ENCODE data around the gene COL19A1.

COL19A1 gene

GRCh38 chr6:70133246-70133645, 266.9 kb downstream of the COL19A1 start:
- no peak for DNase-seq

DNA sequence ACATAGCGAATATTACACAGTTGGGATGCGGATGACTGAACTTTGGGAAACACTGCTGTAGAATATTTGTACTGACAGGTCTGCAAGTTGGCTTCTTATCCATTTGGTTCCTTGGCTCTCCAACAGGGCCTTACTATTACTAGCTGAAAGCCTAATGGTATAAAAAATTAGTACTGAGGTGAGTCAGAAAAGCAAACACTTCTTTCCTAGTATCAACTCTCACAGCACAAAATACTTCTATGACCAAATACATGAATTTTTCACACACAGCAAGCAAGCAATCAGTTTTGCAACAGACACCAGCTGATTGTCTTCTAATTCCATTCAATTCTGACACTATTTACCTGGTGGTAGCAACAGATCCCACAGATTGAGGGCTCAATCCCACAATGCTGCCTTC, 268.2 kb downstream of the COL19A1 start:
- no peak for DNase-seq

DNA sequence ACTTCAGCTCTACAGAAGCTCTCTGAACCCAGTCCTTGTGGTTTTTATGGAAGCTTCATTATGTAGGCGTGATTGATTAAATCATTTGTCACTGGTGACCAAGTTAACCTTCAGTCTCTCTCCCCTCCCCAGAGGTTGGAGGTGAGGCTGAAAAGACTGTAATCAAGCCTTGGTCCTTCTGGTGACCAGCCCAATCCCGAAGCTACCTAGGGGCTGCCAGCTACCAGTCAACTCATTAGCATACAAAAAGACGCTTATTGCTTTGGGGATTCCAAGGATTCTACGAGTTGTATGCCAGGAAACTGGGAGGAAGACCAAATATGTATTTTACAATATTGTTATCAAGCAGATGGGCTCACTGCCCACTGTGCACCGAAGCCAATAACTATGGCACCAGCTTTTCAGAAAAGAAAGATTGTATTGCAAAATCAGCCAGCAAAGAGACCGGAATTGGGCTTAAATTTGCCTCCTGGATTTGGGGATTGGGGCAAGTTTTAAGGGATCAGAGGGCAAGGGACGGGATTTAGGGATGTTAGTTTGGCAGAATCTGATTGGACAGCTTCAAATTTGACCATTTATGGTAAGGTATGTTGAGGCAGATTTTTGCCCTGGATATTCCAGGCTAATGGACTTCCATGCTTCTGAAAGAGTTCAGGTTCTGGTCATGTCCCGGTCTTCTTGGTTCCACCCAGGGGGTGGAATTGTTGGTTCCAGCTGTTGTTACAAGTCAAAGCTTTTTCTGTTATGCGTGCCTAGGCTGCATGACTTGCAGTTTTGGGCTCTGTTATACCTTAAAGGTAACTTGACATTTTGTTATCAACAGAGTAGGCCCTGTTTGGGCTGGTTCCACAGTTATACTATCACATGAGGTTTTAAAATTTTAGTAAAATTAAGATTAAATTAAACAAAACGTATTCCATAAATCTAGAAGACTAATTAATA, 269.1 kb downstream of the COL19A1 start:
- no peak for DNase-seq

GRCh38 chr6:70136996-70137395, 270.6 kb downstream of the COL19A1 start:
- no peak for DNase-seq

DNA sequence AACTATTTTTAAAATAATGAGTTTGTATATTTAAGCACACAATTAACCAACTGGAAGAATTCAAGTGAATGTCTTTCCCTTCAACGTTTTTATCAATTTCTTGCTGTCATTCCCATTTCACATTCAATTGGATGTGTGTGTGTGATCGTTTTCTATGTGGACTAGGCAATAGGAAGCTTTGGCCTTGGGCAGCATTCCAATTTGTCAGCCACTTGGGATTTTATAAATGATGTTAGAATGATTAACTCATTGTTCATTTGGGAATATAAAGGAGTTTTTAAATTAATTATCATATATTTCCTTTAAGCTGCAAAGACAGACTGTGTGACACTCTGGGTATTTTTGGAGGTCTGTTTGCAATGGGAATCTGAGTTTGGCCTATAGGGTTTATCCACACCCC, 274.1 kb downstream of the COL19A1 start:
- no peak for DNase-seq

DNA sequence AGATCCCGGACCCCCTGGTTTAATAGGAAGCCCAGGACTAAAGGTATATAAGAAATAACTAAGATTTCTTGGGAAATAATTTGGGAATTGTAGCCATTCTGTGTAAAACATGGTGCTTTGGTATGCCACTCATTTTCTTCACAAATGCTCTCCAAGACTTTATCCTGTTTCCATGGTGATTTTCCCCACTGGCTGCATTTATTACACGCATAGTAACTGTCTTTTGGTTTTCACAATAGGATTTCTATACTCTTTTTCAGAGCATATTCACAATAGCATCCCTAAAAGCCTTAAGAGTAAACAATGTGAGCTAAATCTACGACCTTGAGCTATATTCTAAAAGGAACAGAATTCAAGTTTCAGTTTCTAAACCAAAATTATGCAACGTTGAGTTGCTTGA, 275.7 kb downstream of the COL19A1 start:
- DNase-seq: no peak

DNA sequence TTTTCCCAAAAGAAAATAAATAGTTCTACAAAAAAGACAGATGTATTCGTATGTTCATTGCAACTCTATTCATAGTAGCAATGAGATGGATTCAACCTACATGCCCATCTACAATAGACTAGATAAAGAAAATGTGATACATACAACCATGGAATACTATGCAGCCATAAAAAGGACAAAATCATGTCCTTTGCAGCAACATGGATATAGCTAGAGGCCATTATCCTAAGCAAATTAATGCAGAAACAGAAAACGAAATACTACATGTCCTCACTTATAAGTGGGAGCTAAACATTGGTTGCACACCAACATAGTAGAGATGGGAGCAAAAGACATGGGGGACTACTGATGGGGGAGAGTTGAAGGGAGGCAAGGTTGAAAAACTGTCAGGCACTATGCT, 278.8 kb downstream of the COL19A1 start:
- DNase-seq: no peak

DNA sequence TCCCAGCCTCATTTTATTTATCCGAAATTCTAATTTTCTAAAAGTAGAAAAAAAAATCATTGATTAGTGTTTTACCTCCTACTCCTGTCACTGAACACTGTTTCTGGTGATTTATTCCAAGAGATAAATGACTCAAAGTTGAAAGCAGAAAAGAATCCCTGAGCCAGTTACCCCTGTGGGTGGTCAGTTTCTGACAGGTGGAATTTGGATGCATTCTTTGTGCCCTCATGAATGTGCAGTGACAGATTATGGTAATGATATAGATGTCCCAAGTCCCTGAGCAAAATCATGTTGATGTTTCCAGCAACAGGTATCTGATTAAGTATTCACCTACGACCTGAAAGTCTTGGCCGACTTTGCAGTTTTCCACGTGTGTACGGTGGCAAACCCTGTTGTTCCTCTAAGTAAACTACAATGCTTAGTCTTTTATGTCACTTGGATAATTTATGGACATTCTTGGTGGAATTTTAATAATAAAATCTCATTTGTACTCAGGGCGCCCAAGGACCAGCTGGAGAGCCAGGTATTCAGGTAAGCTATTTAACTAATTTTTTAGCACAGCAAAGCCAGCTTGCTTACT, 282.9 kb downstream of the COL19A1 start:
- DNase-seq: no peak

DNA sequence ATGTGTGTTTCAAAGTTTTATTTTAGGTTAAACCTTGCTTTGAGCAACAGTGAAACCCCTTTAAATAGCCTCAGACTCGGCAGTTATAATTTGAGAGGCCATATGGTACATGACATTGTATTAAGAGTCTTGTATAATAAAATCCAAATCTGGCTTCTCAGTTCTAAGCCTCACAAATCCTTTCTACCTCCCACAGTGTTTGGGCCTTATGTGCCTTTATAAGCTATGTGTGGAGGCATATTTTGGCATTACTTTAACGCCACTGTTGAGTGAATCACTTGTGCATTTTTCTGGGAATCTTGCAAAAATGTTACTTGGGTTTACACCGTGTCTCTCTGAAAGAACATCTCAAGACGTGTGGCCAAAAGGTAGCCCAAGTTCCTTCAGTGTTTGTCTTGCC, 284.2 kb downstream of the COL19A1 start:
- DNase-seq: no peak

- no peak for DNase-seq
Measured at GRCh38 chr6:70151616-70152015, 285.3 kb downstream of the COL19A1 start.

DNA sequence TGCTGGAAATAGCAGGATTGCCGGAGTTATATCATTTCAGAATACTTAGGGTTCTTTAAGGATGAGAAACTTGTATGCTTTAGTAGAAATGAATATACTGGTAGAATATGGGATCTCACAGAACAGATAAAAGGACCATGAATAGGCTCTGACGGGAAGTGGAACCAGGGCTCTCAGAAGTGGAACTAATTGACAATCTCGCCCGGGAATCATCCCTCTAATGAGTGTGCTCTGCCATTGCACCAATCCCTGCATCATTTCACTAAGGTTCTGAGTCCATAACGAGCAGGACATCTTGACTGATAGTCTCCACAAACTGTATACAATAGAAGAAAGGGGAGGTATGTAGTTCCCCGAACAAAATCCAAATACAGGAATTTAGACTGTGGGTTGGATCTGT, 286.4 kb downstream of the COL19A1 start:
- no peak for DNase-seq

GRCh38 chr6:70157086-70157485, 290.7 kb downstream of the COL19A1 start:
- DNase-seq: no peak

GRCh38 chr6:70160276-70160675, 293.9 kb downstream of the COL19A1 start:
- DNase-seq: no peak

DNA sequence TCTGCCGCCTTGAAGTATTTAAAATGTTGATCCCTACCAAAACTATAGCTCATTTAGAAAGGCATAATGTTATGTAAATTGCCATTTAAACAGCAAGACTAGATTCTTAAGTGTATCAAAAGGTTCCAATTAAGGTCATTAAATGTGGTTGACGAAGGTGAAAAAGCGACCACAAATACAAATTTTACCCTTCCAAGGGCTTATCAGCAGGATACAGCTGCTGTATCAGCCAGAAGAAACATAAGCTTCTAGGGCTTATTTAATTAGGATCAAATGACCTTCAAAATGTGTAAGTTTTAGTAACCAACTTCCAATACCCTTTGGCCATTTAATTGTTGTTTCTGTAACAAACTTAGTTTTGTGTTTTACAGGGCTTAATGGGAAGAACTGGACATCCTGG, 296.6 kb downstream of the COL19A1 start:
- DNase-seq: peak; percentile 83

DNA sequence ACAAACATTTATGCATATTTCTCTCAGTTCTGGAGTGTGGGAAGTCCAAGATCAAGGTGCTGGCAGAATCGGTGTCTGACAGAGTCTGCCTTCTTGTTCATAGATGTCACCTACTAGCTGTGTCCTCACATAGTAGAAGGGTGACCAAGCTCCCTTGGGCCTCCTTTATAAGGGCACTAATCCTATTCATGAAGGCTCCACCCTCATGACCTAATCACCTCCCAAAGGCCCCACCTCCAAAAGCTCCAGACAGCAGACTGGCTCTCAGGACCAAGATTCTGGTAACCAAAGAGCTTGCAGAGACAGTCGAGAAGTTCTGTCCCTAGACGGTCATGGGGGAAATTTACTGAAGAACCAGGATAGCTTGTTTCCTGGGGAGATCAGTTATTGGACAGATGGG, 297.4 kb downstream of the COL19A1 start:
- no peak for DNase-seq

DNA sequence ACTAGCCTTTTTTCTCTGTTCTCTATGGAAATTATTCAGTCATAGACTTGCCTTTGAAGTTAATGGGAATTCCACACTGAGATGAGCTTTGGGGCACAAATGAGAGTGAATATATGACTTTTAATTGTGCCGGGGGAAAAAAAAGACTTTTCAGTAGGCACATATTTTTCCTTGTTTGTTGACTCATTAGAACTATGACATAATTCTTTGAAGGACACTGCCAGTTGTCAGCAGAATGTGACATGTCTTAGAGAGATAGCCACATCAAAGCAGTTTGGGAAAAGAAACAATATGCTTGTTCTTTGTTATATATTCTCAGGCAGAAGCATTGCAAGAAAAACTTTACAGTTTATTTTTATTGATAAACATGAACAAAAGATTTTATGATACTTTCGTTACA, 298.2 kb downstream of the COL19A1 start:
- DNase-seq: peak; percentile 17

GRCh38 chr6:70166088-70166958, 300.0 kb downstream of the COL19A1 start:
- DNase-seq: peak; percentile 67

GRCh38 chr6:70168681-70169377, 302.5 kb downstream of the COL19A1 start:
- no peak for DNase-seq

DNA sequence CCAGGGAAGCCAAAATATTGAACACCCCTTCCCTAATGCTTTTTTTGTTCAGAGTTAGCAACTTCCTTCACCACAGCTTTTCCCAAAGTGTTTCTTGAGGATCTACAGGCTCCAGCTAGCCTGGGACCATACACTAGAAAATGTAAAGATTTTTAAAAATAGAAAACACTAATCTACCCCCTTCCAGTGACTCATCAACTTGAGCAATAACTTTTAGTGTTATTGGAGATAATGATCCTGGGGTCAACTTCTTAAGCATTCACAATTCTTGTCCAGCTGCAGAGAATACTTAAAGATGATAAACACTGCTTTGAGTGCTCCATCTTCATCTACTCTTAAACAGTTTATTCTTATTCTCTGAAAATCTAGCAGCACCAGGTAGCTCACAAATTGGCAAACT, 304.9 kb downstream of the COL19A1 start:
- DNase-seq: peak; percentile 15

DNA sequence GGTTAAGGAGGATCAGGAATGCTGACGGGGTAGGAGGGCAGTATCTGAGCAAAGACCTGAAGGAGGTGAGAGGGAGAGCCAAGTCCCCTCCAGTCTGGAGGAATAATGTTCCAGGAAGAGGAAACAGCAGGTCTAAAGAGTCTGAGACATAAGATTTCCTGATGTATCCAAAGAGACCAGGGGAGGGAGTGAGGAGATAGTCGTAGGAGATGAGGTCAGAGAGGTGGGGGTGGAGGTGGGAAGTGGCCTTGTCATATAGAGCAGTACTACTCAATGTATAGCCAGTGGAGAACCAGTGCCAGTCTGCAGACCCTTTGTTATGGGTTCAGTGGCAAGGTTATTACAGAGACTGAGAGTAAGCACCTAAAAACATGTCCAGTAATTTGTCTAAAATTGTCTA, 305.9 kb downstream of the COL19A1 start:
- DNase-seq: no peak

- DNase-seq: no peak
Measured at GRCh38 chr6:70175770-70176169, 309.4 kb downstream of the COL19A1 start.

GRCh38 chr6:70176842-70177550, 310.6 kb downstream of the COL19A1 start:
- DNase-seq: no peak
